ENCODE measurements around the gene CDH13.

The CDH13 gene

DNA sequence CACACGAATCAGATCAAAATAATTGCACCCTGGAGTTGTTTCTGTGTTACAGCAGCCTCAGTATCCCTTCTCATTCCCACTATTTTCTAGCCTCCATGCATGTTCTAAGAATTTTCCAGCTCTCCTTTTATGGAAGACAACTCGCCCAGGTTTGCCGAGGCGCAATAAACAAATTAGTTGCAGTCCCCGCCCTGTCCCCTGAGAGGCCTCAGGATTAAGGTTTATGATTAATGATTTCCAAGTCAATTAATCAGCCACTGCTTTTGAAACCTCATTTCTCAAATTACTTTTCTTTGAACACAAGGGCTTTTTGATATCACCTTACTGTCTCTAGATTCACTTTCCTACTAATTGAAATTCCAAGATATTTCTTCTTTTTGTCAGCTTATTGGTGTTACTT is 1042.7 kb downstream of the CDH13 start:
- TF ChIP-seq, protein P1, sequence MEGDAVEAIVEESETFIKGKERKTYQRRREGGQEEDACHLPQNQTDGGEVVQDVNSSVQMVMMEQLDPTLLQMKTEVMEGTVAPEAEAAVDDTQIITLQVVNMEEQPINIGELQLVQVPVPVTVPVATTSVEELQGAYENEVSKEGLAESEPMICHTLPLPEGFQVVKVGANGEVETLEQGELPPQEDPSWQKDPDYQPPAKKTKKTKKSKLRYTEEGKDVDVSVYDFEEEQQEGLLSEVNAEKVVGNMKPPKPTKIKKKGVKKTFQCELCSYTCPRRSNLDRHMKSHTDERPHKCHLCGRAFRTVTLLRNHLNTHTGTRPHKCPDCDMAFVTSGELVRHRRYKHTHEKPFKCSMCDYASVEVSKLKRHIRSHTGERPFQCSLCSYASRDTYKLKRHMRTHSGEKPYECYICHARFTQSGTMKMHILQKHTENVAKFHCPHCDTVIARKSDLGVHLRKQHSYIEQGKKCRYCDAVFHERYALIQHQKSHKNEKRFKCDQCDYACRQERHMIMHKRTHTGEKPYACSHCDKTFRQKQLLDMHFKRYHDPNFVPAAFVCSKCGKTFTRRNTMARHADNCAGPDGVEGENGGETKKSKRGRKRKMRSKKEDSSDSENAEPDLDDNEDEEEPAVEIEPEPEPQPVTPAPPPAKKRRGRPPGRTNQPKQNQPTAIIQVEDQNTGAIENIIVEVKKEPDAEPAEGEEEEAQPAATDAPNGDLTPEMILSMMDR (conservative IDR thresholded peaks at IDR 0.05; ENCODE audit: low read length) = no peak
- H3K4me3 ChIP-seq (ENCODE audit: low read length) = no peak overlapping the region

DNA sequence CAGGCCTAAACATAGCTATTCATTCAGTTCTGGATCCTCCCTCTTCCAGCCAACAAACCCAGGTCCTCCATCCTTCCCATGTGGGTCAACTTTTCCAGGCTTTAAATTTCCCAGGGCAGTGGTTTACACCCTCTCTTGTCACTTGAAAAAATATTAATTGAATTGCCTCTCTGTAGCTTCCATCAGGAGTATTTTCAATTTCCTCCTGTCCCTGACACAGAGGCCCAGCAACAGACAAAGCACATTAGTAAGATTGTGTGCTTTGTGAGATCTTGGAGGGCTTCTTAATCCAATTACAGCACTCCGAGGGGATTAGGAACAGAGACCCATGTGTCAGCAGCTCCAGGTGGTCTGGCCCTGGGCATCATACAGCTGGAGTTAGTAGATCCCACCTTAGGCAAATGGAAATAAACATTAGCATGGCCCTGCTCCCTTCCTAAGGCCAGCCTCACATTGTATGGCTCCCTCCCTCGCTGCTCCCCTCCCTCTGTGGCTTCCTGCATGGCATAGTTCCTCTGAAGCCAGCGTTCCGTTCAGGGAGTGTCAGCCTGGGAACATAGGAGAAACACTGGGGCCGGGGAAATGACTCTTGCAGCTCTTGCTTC is 1048.3 kb downstream of the CDH13 start:
- no peak overlapping the region for H3K4me3 ChIP-seq (ENCODE audit: low read length)
- TF ChIP-seq, protein P1 (conservative IDR thresholded peaks at IDR 0.05; ENCODE audit: low read length) = no peak
- DNase-seq (ENCODE audit: low read depth) = peak; percentile 25

More for the DNA sequence above, 1042.7 kb downstream of the CDH13 start:
- no peak for DNase-seq (ENCODE audit: low read depth)

DNA sequence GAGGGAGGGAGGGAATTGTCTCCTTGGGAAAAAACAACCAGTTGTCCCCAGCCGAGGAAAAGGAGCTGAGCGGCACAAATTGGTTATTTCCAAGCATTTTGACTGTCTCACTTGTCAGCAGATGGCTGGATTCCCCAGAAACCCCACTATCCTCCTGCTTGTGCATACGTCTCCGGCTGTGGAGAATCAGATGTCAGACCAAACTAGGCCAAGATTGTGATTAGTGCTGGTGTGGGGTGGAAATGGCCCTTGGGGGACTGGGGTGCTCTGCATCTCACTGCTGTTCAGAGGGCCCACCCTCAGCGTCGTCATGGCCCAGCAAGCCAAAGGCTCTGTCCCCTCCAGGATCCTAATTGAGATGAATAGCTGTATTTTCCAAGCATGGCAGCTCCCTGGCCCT is 1049.3 kb downstream of the CDH13 start:
- TF ChIP-seq, protein P1 (conservative IDR thresholded peaks at IDR 0.05; ENCODE audit: low read length) = no peak
- no peak overlapping the region for H3K4me3 ChIP-seq (ENCODE audit: low read length)
- no peak for DNase-seq (ENCODE audit: low read depth)

DNA sequence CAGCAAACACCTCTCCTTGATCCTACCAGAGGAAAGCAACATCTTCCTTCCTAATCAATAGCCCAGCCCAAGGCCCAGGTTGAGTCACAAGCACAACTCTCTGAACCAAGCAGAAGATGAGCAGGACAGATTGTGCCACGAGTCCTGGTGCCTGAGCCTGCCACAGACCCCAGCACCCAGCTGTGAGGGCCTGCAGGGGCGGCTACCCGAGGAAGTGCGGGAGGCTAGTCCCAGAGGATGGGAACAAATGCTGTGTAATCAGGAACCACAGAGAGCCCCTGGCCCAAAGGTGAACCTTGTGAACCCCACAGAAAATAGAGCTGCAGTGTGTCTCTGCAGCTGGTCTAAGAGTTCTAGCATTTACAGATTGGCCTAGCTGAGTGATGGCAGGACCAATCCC is 1054.2 kb downstream of the CDH13 start:
- DNase-seq (ENCODE audit: low read depth) = no peak
- TF ChIP-seq, protein P1 (conservative IDR thresholded peaks at IDR 0.05; ENCODE audit: low read length) = no peak
- H3K4me3 ChIP-seq (ENCODE audit: low read length) = no peak overlapping the region

DNA sequence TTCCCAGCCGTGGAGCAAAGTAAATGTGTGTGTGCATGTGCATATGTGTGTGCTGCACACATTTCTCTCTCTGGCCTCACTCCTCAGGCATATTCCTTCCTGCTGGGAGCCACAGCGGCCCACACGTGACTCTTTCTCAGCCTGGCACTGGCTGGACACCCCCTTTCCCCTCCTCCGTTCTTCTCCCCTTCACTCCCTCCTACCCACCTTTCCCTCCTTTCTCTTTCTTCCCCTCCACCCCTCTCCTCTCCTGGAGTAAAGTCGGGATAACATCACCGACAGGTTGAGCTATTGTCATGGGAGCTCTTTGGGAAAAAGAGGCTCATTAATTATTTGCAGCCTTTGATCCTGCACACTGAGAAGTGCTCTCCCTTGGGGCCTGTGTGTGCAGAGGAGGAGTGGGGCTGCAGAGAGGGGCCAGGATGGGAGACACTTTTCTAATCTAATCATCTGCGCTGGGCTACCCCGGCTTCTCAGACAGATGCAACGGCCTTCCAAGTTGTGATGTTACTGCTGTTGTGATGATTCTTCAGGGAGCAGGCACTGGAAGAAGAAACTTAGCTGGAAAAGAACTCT is 1054.7 kb downstream of the CDH13 start:
- no peak overlapping the region for H3K4me3 ChIP-seq (ENCODE audit: low read length)
- TF ChIP-seq, protein P1 (conservative IDR thresholded peaks at IDR 0.05; ENCODE audit: low read length) = no peak
- DNase-seq (ENCODE audit: low read depth) = no peak

DNA sequence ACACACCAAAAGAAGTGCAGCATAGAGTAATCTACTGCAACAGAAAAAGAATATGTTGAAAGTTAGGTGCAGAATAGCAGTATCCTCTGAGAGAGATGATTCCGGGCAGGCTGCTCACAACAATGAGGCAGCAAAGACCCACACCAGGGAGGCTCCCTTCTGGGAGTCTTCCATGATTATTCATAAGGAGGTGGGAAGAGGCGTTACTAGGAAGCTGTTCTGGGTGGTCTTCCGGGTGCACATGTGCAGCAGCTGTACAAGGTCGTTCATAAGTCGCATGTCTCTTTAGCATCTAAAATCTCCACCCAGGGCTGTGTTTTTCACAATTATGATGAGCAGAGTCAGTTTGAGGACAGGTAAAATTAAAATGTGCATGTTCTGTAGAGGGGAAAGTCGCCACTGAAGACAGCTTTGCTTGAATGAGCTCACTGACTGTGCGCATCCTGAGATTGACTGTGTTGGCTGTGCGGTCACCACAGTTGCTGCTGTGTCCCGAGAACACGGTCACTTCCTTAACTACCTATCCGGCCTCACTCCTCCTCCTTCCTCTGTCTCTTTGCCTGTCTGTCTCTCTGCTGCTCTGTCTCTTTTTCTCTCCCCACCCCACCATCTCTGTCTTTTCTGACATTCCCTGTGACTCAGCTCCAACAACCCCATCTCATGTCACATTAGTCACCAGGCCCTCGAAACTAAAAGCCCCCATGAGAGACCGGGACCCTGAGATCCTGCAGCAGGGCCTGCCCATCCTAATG is 1055.5 kb downstream of the CDH13 start:
- H3K4me3 ChIP-seq (ENCODE audit: low read length) = no peak overlapping the region
- peak; percentile 22 for DNase-seq (ENCODE audit: low read depth)
- TF ChIP-seq, protein P1 (conservative IDR thresholded peaks at IDR 0.05; ENCODE audit: low read length) = no peak

DNA sequence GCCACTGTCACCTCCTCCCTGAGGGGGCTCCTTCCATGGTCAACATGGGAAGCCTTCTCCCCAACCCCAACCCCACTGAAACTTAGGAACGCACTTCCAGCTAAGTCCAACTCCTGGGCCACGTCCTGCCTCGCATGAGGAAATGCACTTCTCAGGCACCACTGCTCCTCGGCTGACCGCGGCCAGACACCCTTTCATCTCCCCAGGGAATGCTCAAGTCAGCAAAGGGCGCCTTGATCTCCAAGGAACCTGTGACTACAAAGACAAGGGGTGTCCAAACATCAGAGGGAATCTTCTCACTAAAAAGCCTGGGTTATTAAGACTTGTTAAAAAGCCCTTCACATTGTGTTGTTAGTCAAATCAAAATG is 1056.1 kb downstream of the CDH13 start:
- no peak for DNase-seq (ENCODE audit: low read depth)
- TF ChIP-seq, protein P1 (conservative IDR thresholded peaks at IDR 0.05; ENCODE audit: low read length) = no peak
- H3K4me3 ChIP-seq (ENCODE audit: low read length) = no peak overlapping the region
